CD4-positive, alpha-beta memory T cell (primary cell): ENCODE data around the gene PTGES2. TPM values are rescaled to one million over a fixed set of nuclear protein-coding genes. Genes with fewer than 3 reads are reported as not detected.
A peak's percentile ranks its signal among the peaks of the same experiment; 100 is the strongest.

ENCODE experiments used
- CTCF ChIA-PET: fragments of 350-600 bp; sonication (Branson Sonifier 250); formaldehyde crosslinking; loops from one replicate; lab custom pipeline; 2021; ENCODE audit warnings: inconsistent platforms; ENCODE audit not compliant: partially characterized antibody; lab: Charles Lee
- POLR2A ChIA-PET: fragments of 350-600 bp; sonication (Branson Sonifier 250); formaldehyde crosslinking; loops from one replicate; lab custom pipeline; 2021; ENCODE audit not compliant: partially characterized antibody; lab: Charles Lee
- DNase-seq, 5 donors: peaks; one replicate each; pipeline versions ENCODE4 v3.0.0 to v3.0.0-alpha.2; 2020 to 2022; ENCODE audit warnings: mixed read lengths in 1 of 5
- H3K27ac ChIP-seq: one replicate; pipeline ENCODE4 v1.7.0; 2013; ENCODE audit warnings: low read depth, low read length
- H3K27me3 ChIP-seq: 2 replicates; pipeline ENCODE4 v1.7.0; 2013; ENCODE audit warnings: mild to moderate bottlenecking, low read length, moderate library complexity; ENCODE audit not compliant: insufficient read depth
- H3K36me3 ChIP-seq: 2 replicates; pipeline ENCODE4 v1.7.0; 2013; ENCODE audit warnings: mild to moderate bottlenecking, low read length, moderate library complexity; ENCODE audit not compliant: insufficient read depth
- H3K4me1 ChIP-seq: 2 replicates; pipeline ENCODE4 v1.7.0; 2013; ENCODE audit warnings: mild to moderate bottlenecking, low read length, moderate library complexity; ENCODE audit not compliant: insufficient read depth
- H3K4me3 ChIP-seq, 2 donors: one replicate each; pipeline ENCODE4 v1.7.0; 2013; ENCODE audit warnings: low read length in 2 of 2, mild to moderate bottlenecking in 1 of 2
- H3K9me3 ChIP-seq, 2 donors: one replicate each; pipeline ENCODE4 v1.7.0; 2013; ENCODE audit warnings: low read length in 2 of 2, control low read depth in 1 of 2; ENCODE audit not compliant: control insufficient read depth in 1 of 2
- H3K27ac Mint-ChIP-seq, 7 donors: one replicate each; pipeline ENCODE4 v1.8.0; 2020 to 2021; ENCODE audit warnings: mixed read lengths in 7 of 7, mild to moderate bottlenecking in 6 of 7, inconsistent platforms in 3 of 7, moderate library complexity in 3 of 7
- H3K27me3 Mint-ChIP-seq, 2 donors: one replicate each; pipeline ENCODE4 v1.8.0; 2020 to 2021; ENCODE audit warnings: mixed read lengths in 2 of 2
- H3K36me3 Mint-ChIP-seq, 2 donors: one replicate each; pipeline ENCODE4 v1.8.0; 2020 to 2021; ENCODE audit warnings: mixed read lengths in 2 of 2, inconsistent platforms in 1 of 2, mild to moderate bottlenecking in 1 of 2
- H3K4me1 Mint-ChIP-seq, 4 donors: one replicate each; pipeline ENCODE4 v1.8.0; 2020 to 2021; ENCODE audit warnings: mixed read lengths in 4 of 4, mild to moderate bottlenecking in 1 of 4
- H3K4me3 Mint-ChIP-seq, 8 donors: one replicate each; pipeline ENCODE4 v1.8.0; 2020 to 2021; ENCODE audit warnings: mixed read lengths in 8 of 8, mild to moderate bottlenecking in 7 of 8, moderate library complexity in 6 of 8, inconsistent platforms in 3 of 8
- H3K9me3 Mint-ChIP-seq, 8 donors: one replicate each; pipeline ENCODE4 v1.8.0; 2020 to 2021; ENCODE audit warnings: mixed read lengths in 8 of 8, mild to moderate bottlenecking in 5 of 8, inconsistent platforms in 3 of 8, moderate library complexity in 1 of 8
- intact Hi-C: fragments of 100-400 bp; cut with micrococcal nuclease; formaldehyde crosslinking; loops from one replicate; pipeline ENCODE4 v1.15.1; 2023
- polyA plus RNA-seq, 2 donors: library from polyadenylated mRNA; unstranded; fragments of 300-500 nt; fragmentation: Illumina TruSeq; gene quantifications; one replicate each; pipeline ENCODE4 v1.2.3, GENCODE V29; 2021
- total RNA-seq, 2 experiments: library from RNA; stranded (reverse); gene quantifications; one replicate each; pipeline ENCODE4 v1.2.3, GENCODE V29; 2021

The PTGES2 gene
- total and polyA plus RNA-seq, 4 experiments from 2014 or later: 47.5 to 57.9 (median 50.3) TPM

DNA sequence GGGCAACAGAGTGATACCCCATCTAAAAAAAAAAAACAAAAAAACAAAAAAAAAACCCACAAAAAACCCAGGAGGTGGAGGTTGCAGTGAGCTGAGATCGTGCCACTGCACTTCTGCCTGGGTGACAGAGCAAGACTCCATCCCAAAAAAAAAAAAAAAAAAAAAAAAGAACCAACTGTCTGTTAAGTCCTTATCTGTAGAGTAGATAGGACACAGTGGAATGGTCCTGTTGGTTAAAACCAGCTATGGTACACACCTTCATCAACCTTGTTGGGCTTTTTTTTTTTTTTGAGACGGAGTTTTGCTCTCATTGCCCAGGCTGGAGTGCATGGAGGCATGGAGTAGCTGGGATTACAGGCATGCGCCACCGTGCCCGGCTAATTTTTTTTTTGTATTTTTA is 47.3 kb downstream of the PTGES2 start:
- peak overlapping the region in 1 of 7 donors; percentile 36 for H3K27ac Mint-ChIP-seq
- Histone ChIP-seq H3K9me3 (no peaks in the 10 kb centered on the region), H3K4me1 (peaks cover 49% of the 10 kb centered on the region), H3K36me3 (no peaks in the 10 kb centered on the region), H3K27me3 (no peaks in the 10 kb centered on the region), H3K27ac (no peak overlapping the region), H3K4me3 (no peak overlapping the region)
- ChIA-PET CTCF (interaction anchor here (0.6 to 2.6 kb wide), 5 partner anchors 18 to 158 kb away, joined by 3 to 9 read pairs (median 3); no protein-coding TSS in a partner anchor), POLR2A (interaction anchor here (0.6 to 8.0 kb wide), 7 partner anchors 8 to 1782 kb away, joined by 3 to 63 read pairs (median 3); partner anchors contain the start of genes NAIF1 and SLC25A25)
- H3K9me3 Mint-ChIP-seq: no peaks in the 10 kb centered on the region
- no peak for DNase-seq
- no peaks in the 10 kb centered on the region for H3K27me3 Mint-ChIP-seq
- peaks cover 38 to 60% (median 50%) of the 10 kb centered on the region in 4 donors for H3K4me1 Mint-ChIP-seq
- H3K4me3 Mint-ChIP-seq: no peak overlapping the region
- intact Hi-C loops: loop anchor here (1.0 to 5.0 kb wide), 3 partner anchors 8 to 123 kb away; no protein-coding TSS in a partner anchor
- H3K36me3 Mint-ChIP-seq: peaks cover 19 to 28% of the 10 kb centered on the region in 2 donors

DNA sequence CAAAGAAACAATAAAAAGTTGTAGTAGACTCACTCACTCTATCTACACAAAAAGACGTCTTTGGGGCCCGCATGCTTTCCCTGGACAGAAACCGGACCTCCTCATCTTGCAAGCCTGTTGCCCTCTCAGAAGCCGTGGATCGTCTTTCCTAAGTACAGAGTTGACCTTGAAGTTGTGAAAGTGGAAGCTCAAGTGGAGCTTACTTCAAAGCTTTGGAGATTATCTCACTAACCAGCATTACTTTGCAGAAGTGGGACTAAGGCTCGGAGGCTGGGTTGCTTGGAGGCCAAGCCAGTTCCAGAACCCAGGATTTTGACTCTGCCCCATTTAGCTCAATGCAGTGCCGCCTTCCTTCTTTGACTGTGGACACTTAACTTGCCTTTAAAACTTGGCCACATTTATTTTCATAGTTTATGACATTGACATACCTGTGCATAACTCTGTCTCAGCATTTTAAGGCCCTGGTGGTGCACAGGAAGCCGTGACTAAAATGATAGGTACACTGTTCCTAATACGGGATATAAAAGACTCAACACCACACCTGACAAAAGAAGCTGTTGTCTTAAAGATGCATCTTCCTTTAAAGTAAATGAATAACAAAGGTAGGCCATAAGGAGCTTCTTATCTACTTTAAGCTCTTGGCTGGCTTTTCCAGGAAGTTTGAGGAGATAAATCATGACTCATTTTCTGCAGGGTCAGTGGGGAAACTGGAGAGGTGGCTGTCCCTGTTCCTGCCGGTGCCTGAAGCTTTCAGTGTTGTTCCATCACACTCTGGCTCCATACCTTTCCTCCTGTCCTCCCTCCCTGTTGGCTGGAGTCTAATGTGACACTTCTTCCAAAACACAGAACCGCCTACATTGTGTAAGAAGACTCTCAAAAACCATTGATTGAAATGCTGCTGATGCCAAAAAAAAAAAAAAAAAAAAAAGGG is 48.8 kb downstream of the PTGES2 start:
- H3K4me1 Mint-ChIP-seq: peaks cover 36 to 64% (median 49%) of the 10 kb centered on the region in 4 donors
- Histone ChIP-seq H3K4me1 (peaks cover 58% of the 10 kb centered on the region), H3K9me3 (no peaks in the 10 kb centered on the region), H3K27me3 (no peaks in the 10 kb centered on the region), H3K27ac (peak overlapping the region; percentile 1), H3K4me3 (no peak overlapping the region), H3K36me3 (no peaks in the 10 kb centered on the region)
- intact Hi-C loops: no loop called here
- peak overlapping the region; percentile 70 to 91 (median 82) for H3K27ac Mint-ChIP-seq
- no peaks in the 10 kb centered on the region for H3K9me3 Mint-ChIP-seq
- CTCF ChIA-PET: interaction anchor here (0.6 to 3.4 kb wide), 10 partner anchors 11 to 209 kb away, joined by 3 to 10 read pairs (median 6); no protein-coding TSS in a partner anchor
- DNase-seq: no peak
- H3K27me3 Mint-ChIP-seq: no peaks in the 10 kb centered on the region
- peaks cover 11 to 21% of the 10 kb centered on the region in 2 donors for H3K36me3 Mint-ChIP-seq
- H3K4me3 Mint-ChIP-seq: peak overlapping the region in 7 of 8 donors; percentile 43 to 68 (median 62)
- POLR2A ChIA-PET: interaction anchor here (0.9 to 8.0 kb wide), 5 partner anchors 9 to 45 kb away, joined by 3 to 63 read pairs (median 5); partner anchors contain the start of genes NAIF1 and SLC25A25

GRCh38 chr9:128077847-128078503 is 49.6 kb downstream of the PTGES2 start:
- peaks cover 0 to 2% (median 0%) of the 10 kb centered on the region in 8 donors for H3K9me3 Mint-ChIP-seq
- peak overlapping the region; percentile 1 for H3K27ac ChIP-seq
- H3K36me3 ChIP-seq: no peaks in the 10 kb centered on the region

GRCh38 chr9:128073253-128073886 is 54.2 kb downstream of the PTGES2 start:
- no peak for DNase-seq
- H3K36me3 ChIP-seq: no peaks in the 10 kb centered on the region
- ChIA-PET POLR2A (interaction anchor here (0.9 to 2.7 kb wide), 17 partner anchors 9 to 103 kb away, joined by 3 to 16 read pairs (median 6); partner anchors contain the start of gene EEIG1), CTCF (interaction anchor here (1.4 to 2.7 kb wide), 7 partner anchors 9 to 129 kb away, joined by 3 to 15 read pairs (median 11); no protein-coding TSS in a partner anchor)
- H3K27me3 ChIP-seq: no peaks in the 10 kb centered on the region
- peaks cover 10 to 11% of the 10 kb centered on the region in 2 donors for H3K36me3 Mint-ChIP-seq
- no peaks in the 10 kb centered on the region for H3K27me3 Mint-ChIP-seq
- H3K27ac Mint-ChIP-seq: peak overlapping the region; percentile 48 to 96 (median 78)
- H3K9me3 Mint-ChIP-seq: peaks cover 0 to 2% (median 0%) of the 10 kb centered on the region in 8 donors
- H3K4me1 Mint-ChIP-seq: peaks cover 39 to 77% (median 56%) of the 10 kb centered on the region in 4 donors
- H3K9me3 ChIP-seq: no peaks in the 10 kb centered on the region
- peak overlapping the region in 1 of 2 donors; percentile 55 for H3K4me3 ChIP-seq
- H3K4me1 ChIP-seq: peaks cover 78% of the 10 kb centered on the region
- intact Hi-C loops: no loop called here
- H3K27ac ChIP-seq: peak overlapping the region; percentile 69
- H3K4me3 Mint-ChIP-seq: peak overlapping the region in 7 of 8 donors; percentile 42 to 89 (median 59)

More at GRCh38 chr9:128077847-128078503, 49.6 kb downstream of the PTGES2 start:
- Mint-ChIP-seq H3K27ac (peak overlapping the region; percentile 70 to 91 (median 81)), H3K27me3 (no peaks in the 10 kb centered on the region), H3K4me3 (peak overlapping the region in 7 of 8 donors; percentile 21 to 68 (median 62)), H3K36me3 (peaks cover 11 to 20% of the 10 kb centered on the region in 2 donors), H3K4me1 (peaks cover 38 to 69% (median 54%) of the 10 kb centered on the region in 4 donors)
- ChIA-PET POLR2A (interaction anchor here (1.3 to 8.0 kb wide), 3 partner anchors 10 to 15 kb away, joined by 5 to 63 read pairs (median 5); partner anchors contain the start of genes NAIF1 and SLC25A25), CTCF (interaction anchor here (1.0 to 3.4 kb wide), 7 partner anchors 12 to 208 kb away, joined by 3 to 10 read pairs (median 7); no protein-coding TSS in a partner anchor)
- Histone ChIP-seq H3K4me1 (peaks cover 64% of the 10 kb centered on the region), H3K9me3 (no peaks in the 10 kb centered on the region), H3K27me3 (no peaks in the 10 kb centered on the region), H3K4me3 (no peak overlapping the region)
- intact Hi-C loops: no loop called here
- DNase-seq: no peak

- peak overlapping the region; percentile 82 to 98 (median 88) for H3K4me3 Mint-ChIP-seq
- H3K27ac ChIP-seq: peak overlapping the region; percentile 69
- peaks cover 0 to 2% (median 0%) of the 10 kb centered on the region in 8 donors for H3K9me3 Mint-ChIP-seq
- peak overlapping the region; percentile 10 to 55 for H3K4me3 ChIP-seq
- no peaks in the 10 kb centered on the region for H3K27me3 Mint-ChIP-seq
- no peaks in the 10 kb centered on the region for H3K9me3 ChIP-seq
- H3K4me1 Mint-ChIP-seq: peaks cover 32 to 67% (median 48%) of the 10 kb centered on the region in 4 donors
- H3K27me3 ChIP-seq: no peaks in the 10 kb centered on the region
- ChIA-PET CTCF (interaction anchor here (0.8 to 2.7 kb wide), 10 partner anchors 10 to 130 kb away, joined by 3 to 15 read pairs (median 8); no protein-coding TSS in a partner anchor), POLR2A (interaction anchor here (0.6 to 2.7 kb wide), 33 partner anchors 9 to 130 kb away, joined by 3 to 16 read pairs (median 4); partner anchors contain the start of genes BBLN and EEIG1)
- H3K27ac Mint-ChIP-seq: peak overlapping the region; percentile 83 to 96 (median 93)
- H3K4me1 ChIP-seq: peaks cover 68% of the 10 kb centered on the region
- DNase-seq: peak; percentile 47 to 74 (median 54)
- peaks cover 7 to 9% of the 10 kb centered on the region in 2 donors for H3K36me3 Mint-ChIP-seq
- no peaks in the 10 kb centered on the region for H3K36me3 ChIP-seq
- intact Hi-C loops: loop anchor here (1.0 kb wide), 1 partner anchor 8 kb away; no protein-coding TSS in a partner anchor
These were observed 55.1 kb downstream of the PTGES2 start for GRCh38 chr9:128072144-128073021.
